HG03135 (cell line): ENCODE data around the gene P2RY12.

ENCODE experiments used
- ATAC-seq: cut with Tn5 transposase; IDR thresholded peaks from one replicate; pipeline ENCODE4 v1.9.1; 2021; ENCODE audit warnings: mild to moderate bottlenecking, moderate library complexity; ENCODE audit not compliant: unreplicated experiment

Gene P2RY12

GRCh38 chr3:151384741-151385174 lies at the start of gene P2RY12:
P2RY12 (minus strand) TSS chr3:151384753; CDS start chr3:151338845, 45,908 bp downstream.
- ATAC-seq: no peak

- ATAC-seq: no peak
Observed at GRCh38 chr3:151432616-151433372, 48.2 kb upstream of the P2RY12 start.

- no peak for ATAC-seq
Observed at GRCh38 chr3:151431940-151432339, 47.4 kb upstream of the P2RY12 start.

GRCh38 chr3:151430821-151431484 lies 46.4 kb upstream of the P2RY12 start:
- ATAC-seq: no peak

GRCh38 chr3:151428386-151428785 lies 43.8 kb upstream of the P2RY12 start:
- ATAC-seq: no peak

- peak; percentile 70 for ATAC-seq
Observed at GRCh38 chr3:151426341-151426657, 41.7 kb upstream of the P2RY12 start.

GRCh38 chr3:151425627-151426340 lies 41.2 kb upstream of the P2RY12 start:
- peak; percentile 33 for ATAC-seq

- no peak for ATAC-seq
Observed at GRCh38 chr3:151423091-151423490, 38.5 kb upstream of the P2RY12 start.

GRCh38 chr3:151421938-151422337 lies 37.4 kb upstream of the P2RY12 start:
- peak; percentile 66 for ATAC-seq

GRCh38 chr3:151419806-151420205 lies 35.3 kb upstream of the P2RY12 start:
- ATAC-seq: no peak

- ATAC-seq: no peak
Observed at GRCh38 chr3:151415289-151415688, 30.7 kb upstream of the P2RY12 start.

- no peak for ATAC-seq
Observed at GRCh38 chr3:151412989-151413388, 28.4 kb upstream of the P2RY12 start.

GRCh38 chr3:151410891-151411559 lies 26.5 kb upstream of the P2RY12 start:
- no peak for ATAC-seq

- ATAC-seq: no peak
Observed at GRCh38 chr3:151407928-151408327, 23.4 kb upstream of the P2RY12 start.

GRCh38 chr3:151404316-151404715 lies 19.8 kb upstream of the P2RY12 start:
- no peak for ATAC-seq

- ATAC-seq: no peak
Observed at GRCh38 chr3:151403246-151403645, 18.7 kb upstream of the P2RY12 start.

GRCh38 chr3:151402349-151402748 lies 17.8 kb upstream of the P2RY12 start:
- ATAC-seq: no peak

- no peak for ATAC-seq
Observed at GRCh38 chr3:151400341-151400740, 15.8 kb upstream of the P2RY12 start.

- peak; percentile 68 for ATAC-seq
Observed at GRCh38 chr3:151398895-151399294, 14.3 kb upstream of the P2RY12 start.

GRCh38 chr3:151395806-151396205 lies 11.3 kb upstream of the P2RY12 start:
- ATAC-seq: no peak

- no peak for ATAC-seq
Observed at GRCh38 chr3:151394611-151395010, 10.1 kb upstream of the P2RY12 start.
